Measurements from ENCODE around the gene CEP72.

- no peak for TF ChIP-seq GATA3 (IDR thresholded peaks at IDR 0.05; ENCODE audit: low read depth, low read length)
- TF ChIP-seq GATA2 (IDR thresholded peaks at IDR 0.05; ENCODE audit: low read depth, low read length): no peak
These were observed 53.4 kb downstream of the CEP72 start for GRCh38 chr5:665541-665955.

Data from SH-SY5Y (cell line).